ENCODE results near the gene MTARC2.
"Not testable (repeated sequence)": the region's sequence is repeated elsewhere in the genome, so short reads cannot be mapped to it uniquely, and the experiment has no call there.

Gene MTARC2

DNA sequence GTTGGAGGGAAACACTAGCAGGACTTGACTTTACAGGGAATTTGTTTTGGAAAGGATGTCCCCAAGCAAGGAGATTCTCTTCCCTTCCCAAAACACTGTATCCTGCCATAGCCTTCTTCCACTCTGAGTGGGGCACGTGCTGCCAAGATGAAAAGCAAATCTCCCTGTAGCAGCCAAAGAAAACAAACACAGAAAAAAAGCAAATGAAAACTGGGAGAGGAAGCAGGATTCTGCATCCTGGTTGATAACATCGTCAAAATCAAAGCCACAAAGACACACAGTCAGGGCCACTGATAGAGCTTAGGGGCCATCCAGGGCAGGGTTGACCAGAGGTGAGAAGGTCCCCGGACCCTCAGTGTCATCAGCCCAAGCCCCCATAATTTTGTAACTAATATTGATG is 16.0 kb upstream of the MTARC2 start:
- Histone ChIP-seq H3K36me3 (ENCODE audit: control insufficient read depth, insufficient read depth, low read length) (no peaks in the 10 kb centered on the region), H3K27me3 (ENCODE audit: control insufficient read depth, insufficient read depth, low read length) (no peaks in the 10 kb centered on the region), H3K4me1 (ENCODE audit: control insufficient read depth, insufficient read depth, low read length) (no peaks in the 10 kb centered on the region), H3K4me3 (ENCODE audit: low read length) (no peak overlapping the region), H3K27ac (ENCODE audit: low read length) (no peak overlapping the region), H3K9me3 (ENCODE audit: control insufficient read depth, insufficient read depth, low read length) (no peaks in the 10 kb centered on the region)
- DNase-seq (ENCODE audit: low read depth, low spot score), result no peak
- WGBS (ENCODE audit: insufficient coverage, insufficient read length), result no CpG with 5 or more reads among the region's 3 CpGs

DNA sequence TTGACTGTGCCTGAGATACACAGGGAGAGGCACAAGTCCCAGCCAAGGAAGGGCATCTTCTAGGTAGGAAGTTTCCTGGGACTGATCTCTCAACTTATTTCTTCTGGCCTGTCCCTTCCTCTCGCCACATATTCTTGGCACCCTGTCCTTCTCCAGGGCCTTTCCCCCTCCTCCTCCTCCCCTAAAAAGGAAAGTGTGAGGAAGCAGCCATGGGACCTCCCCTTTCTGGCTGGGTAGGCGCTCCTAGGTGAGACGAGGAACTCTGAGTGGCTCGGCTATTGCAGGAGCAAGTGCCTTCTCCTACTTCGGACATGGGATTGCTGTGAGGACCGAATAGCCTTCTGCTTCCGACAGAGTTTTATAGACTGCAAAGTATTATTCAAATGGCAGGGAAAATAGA is 15.5 kb upstream of the MTARC2 start:
- Histone ChIP-seq H3K36me3 (ENCODE audit: control insufficient read depth, insufficient read depth, low read length) (no peaks in the 10 kb centered on the region), H3K27ac (ENCODE audit: low read length) (no peak overlapping the region), H3K4me1 (ENCODE audit: control insufficient read depth, insufficient read depth, low read length) (no peaks in the 10 kb centered on the region), H3K27me3 (ENCODE audit: control insufficient read depth, insufficient read depth, low read length) (no peaks in the 10 kb centered on the region), H3K4me3 (ENCODE audit: low read length) (no peak overlapping the region), H3K9me3 (ENCODE audit: control insufficient read depth, insufficient read depth, low read length) (no peaks in the 10 kb centered on the region)
- no CpG with 5 or more reads among the region's 7 CpGs for WGBS (ENCODE audit: insufficient coverage, insufficient read length)
- DNase-seq (ENCODE audit: low read depth, low spot score), result no peak

DNA sequence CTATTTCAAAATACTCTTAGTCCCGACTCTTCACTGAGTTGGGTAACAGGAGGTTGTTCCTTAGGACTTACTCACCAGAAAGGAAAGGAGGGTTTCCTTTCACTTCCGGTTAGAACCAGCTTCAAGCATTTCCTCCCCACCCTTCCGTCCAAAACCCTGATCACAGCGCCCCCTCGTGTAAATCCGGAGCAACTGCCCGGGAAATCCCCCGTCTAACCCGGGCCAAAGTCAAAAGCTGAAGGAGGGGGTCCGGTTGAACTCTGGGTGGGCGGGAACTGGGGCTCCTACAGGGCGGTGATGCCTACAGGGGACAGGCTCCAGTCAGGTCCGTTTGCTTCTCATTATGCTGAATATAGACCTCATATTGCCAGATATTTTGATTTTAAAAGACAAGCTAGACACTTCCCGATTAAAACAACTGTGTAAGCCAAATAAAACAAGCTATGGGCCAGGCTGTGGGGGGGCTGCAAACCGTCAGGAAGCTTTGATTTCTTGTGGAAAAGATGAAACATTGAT is 15.0 kb upstream of the MTARC2 start:
- no peaks in the 10 kb centered on the region for H3K27me3 ChIP-seq (ENCODE audit: control insufficient read depth, insufficient read depth, low read length)
- no CpG with 5 or more reads among the region's 15 CpGs for WGBS (ENCODE audit: insufficient coverage, insufficient read length)
- no peak overlapping the region for H3K27ac ChIP-seq (ENCODE audit: low read length)
- no peak for DNase-seq (ENCODE audit: low read depth, low spot score)
- no peak overlapping the region for H3K4me3 ChIP-seq (ENCODE audit: low read length)
- no peaks in the 10 kb centered on the region for H3K9me3 ChIP-seq (ENCODE audit: control insufficient read depth, insufficient read depth, low read length)
- H3K36me3 ChIP-seq (ENCODE audit: control insufficient read depth, insufficient read depth, low read length), result no peaks in the 10 kb centered on the region
- no peaks in the 10 kb centered on the region for H3K4me1 ChIP-seq (ENCODE audit: control insufficient read depth, insufficient read depth, low read length)

DNA sequence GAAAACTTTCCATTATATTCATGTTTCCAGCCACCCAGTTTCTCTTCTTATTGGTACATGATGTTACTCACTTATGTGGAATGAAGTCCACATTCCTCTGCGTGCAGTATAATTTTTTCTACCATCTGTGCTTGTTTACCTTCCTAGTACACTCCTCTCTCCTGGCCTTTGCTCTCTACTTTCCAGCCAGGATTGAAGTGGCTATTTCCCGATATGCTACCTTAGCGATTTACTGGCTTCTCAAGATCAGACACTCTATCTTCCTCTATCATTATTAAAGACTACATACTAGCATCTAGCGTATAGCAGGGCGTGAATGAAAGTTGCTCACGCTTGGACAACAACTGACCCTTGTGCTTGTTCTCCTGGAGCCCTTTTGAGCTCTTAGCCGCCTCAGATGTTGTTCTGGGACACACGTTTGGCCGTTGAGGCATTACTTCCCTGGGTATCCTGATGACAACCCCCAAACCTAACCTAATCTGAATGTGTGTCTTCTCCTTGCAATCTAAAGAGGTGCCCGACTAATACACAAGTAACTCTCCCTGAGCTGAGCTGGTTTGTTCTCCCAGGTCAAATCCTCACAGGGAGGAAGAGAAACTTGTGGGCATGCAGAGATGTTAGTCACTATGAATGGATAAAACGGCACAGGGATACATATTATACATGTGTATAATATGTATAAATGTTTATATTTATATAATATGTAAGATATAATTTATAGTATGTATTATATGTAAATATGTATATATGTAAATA is 13.4 kb upstream of the MTARC2 start:
- H3K9me3 ChIP-seq (ENCODE audit: control insufficient read depth, insufficient read depth, low read length), result no peaks in the 10 kb centered on the region
- no peak overlapping the region for H3K27ac ChIP-seq (ENCODE audit: low read length)
- no peak for DNase-seq (ENCODE audit: low read depth, low spot score)
- WGBS (ENCODE audit: insufficient coverage, insufficient read length), result no CpG with 5 or more reads among the region's 11 CpGs
- H3K4me3 ChIP-seq (ENCODE audit: low read length), result no peak overlapping the region
- H3K4me1 ChIP-seq (ENCODE audit: control insufficient read depth, insufficient read depth, low read length), result no peaks in the 10 kb centered on the region
- no peaks in the 10 kb centered on the region for H3K27me3 ChIP-seq (ENCODE audit: control insufficient read depth, insufficient read depth, low read length)
- no peaks in the 10 kb centered on the region for H3K36me3 ChIP-seq (ENCODE audit: control insufficient read depth, insufficient read depth, low read length)

DNA sequence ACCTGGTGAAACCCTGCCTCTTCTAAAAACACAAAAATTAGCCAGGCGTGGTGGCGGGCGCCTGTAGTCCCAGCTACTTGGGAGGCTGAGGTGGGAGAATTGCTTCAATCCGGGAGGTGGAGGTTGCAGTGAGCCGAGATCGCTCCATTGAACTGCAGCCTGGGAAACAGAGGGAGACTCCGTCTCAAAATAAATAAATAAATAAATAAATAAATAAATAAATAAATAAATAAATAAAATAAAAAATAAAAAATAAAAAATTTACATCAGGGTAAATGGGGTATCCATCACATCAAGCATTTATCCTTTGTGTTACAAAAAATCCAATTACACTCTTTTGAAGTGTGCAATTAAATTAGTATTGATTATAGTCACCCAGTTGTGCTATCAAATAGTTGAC is 11.8 kb upstream of the MTARC2 start:
- H3K36me3 ChIP-seq (ENCODE audit: control insufficient read depth, insufficient read depth, low read length); H3K27ac ChIP-seq (ENCODE audit: low read length); DNase-seq (ENCODE audit: low read depth, low spot score); H3K4me3 ChIP-seq (ENCODE audit: low read length); H3K27me3 ChIP-seq (ENCODE audit: control insufficient read depth, insufficient read depth, low read length); H3K4me1 ChIP-seq (ENCODE audit: control insufficient read depth, insufficient read depth, low read length); H3K9me3 ChIP-seq (ENCODE audit: control insufficient read depth, insufficient read depth, low read length): not testable (repeated sequence)
- no CpG with 5 or more reads among the region's 7 CpGs for WGBS (ENCODE audit: insufficient coverage, insufficient read length)

DNA sequence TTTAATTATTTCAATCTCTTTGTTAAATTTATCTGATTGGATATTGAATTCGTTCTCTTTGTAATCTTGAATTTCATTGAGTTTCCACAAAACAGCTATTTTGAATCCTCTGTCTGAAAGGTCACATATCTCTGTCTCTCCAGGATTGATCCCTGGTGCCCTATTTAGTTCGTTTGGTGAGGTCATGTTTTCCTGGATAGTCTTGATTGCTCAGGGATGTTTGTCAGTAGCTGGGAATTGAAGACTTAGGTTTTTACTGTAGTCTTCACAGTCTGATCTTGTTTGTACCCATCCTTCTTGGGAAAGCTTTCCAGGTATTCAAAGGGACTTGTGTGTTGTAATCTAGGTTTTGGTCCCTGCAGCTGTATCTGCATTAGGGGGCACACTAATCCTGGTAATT is 6.8 kb upstream of the MTARC2 start:
- H3K27me3 ChIP-seq (ENCODE audit: control insufficient read depth, insufficient read depth, low read length), result no peaks in the 10 kb centered on the region
- H3K4me1 ChIP-seq (ENCODE audit: control insufficient read depth, insufficient read depth, low read length), result no peaks in the 10 kb centered on the region
- WGBS (ENCODE audit: insufficient coverage, insufficient read length), result no CpG with 5 or more reads among the region's 2 CpGs
- H3K27ac ChIP-seq (ENCODE audit: low read length), result no peak overlapping the region
- H3K9me3 ChIP-seq (ENCODE audit: control insufficient read depth, insufficient read depth, low read length), result no peaks in the 10 kb centered on the region
- no peak for DNase-seq (ENCODE audit: low read depth, low spot score)
- no peak overlapping the region for H3K4me3 ChIP-seq (ENCODE audit: low read length)
- no peaks in the 10 kb centered on the region for H3K36me3 ChIP-seq (ENCODE audit: control insufficient read depth, insufficient read depth, low read length)

DNA sequence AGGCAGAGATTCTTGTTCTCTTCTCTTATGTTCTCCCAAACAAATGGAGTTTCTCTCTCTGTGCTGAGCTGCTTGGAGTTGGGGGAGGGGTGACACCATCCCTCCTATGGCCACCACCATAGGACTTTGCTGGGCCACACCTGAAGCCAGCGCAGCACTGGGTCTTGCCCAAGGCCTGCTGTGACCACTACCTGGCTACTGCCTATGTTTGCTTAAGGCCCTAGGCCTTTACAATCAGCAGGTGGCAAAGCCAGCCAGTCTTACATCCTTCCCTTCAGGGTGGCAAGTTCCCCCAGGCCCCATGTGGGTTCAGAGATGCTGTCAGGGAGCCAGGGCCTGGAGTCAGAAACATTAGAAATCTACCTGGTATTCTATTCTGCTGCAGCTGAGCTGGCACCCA is 6.3 kb upstream of the MTARC2 start:
- WGBS (ENCODE audit: insufficient coverage, insufficient read length), result no CpG with 5 or more reads among the region's 1 CpG
- Histone ChIP-seq H3K4me1 (ENCODE audit: control insufficient read depth, insufficient read depth, low read length) (no peaks in the 10 kb centered on the region), H3K27ac (ENCODE audit: low read length) (no peak overlapping the region), H3K9me3 (ENCODE audit: control insufficient read depth, insufficient read depth, low read length) (no peaks in the 10 kb centered on the region), H3K36me3 (ENCODE audit: control insufficient read depth, insufficient read depth, low read length) (no peaks in the 10 kb centered on the region), H3K4me3 (ENCODE audit: low read length) (no peak overlapping the region), H3K27me3 (ENCODE audit: control insufficient read depth, insufficient read depth, low read length) (no peaks in the 10 kb centered on the region; the same call in 1 of the 2 replicates)
- no peak for DNase-seq (ENCODE audit: low read depth, low spot score)

DNA sequence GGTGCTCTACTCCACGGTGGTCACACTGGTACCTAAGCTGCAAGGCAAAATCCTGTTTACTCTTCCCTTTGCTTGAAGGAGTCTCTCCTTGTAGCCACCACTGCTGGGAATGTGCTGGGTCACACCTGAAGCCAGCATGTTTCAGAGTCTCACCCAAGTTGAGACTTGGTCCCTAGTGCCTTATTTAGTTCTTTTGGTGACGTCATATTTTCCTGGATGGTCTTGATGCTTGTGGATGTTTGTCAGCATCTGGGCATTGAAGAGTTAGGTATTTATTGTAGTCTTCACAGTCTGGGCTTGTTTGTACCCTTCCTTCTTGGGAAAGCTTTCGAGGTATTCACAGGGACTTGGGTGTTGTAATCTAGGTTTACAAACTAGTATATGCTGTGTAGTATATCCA is 5.6 kb upstream of the MTARC2 start:
- no peak for DNase-seq (ENCODE audit: low read depth, low spot score)
- H3K36me3 ChIP-seq (ENCODE audit: control insufficient read depth, insufficient read depth, low read length), result no peaks in the 10 kb centered on the region
- no peak overlapping the region for H3K4me3 ChIP-seq (ENCODE audit: low read length)
- no peak overlapping the region for H3K27ac ChIP-seq (ENCODE audit: low read length)
- no peaks in the 10 kb centered on the region; the same call in 1 of the 2 replicates for H3K27me3 ChIP-seq (ENCODE audit: control insufficient read depth, insufficient read depth, low read length)
- no peaks in the 10 kb centered on the region for H3K4me1 ChIP-seq (ENCODE audit: control insufficient read depth, insufficient read depth, low read length)
- no peaks in the 10 kb centered on the region for H3K9me3 ChIP-seq (ENCODE audit: control insufficient read depth, insufficient read depth, low read length)
- no CpG with 5 or more reads among the region's 3 CpGs for WGBS (ENCODE audit: insufficient coverage, insufficient read length)

DNA sequence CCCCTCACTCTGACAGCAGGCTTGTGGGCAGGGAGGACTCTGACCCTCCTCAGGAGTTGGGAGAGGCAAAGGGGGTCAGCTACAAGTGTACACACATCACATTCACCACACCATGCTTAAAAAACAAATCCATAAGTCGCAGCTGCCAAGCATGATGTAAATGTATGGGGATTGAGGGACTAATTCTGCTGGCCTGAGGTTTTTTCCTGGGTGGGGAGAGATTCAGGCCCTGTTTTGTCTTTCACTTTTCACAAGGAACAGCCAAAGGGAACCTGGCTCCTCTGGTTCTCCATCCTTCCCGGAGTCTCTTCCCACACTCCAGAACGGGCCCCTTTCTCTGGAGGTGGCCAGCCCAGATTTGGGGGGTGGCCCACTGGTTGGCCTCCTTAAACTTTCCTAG is 1.3 kb upstream of the MTARC2 start:
- no peaks in the 10 kb centered on the region for H3K9me3 ChIP-seq (ENCODE audit: control insufficient read depth, insufficient read depth, low read length)
- WGBS (ENCODE audit: insufficient coverage, insufficient read length), result no CpG with 5 or more reads among the region's 3 CpGs

DNA sequence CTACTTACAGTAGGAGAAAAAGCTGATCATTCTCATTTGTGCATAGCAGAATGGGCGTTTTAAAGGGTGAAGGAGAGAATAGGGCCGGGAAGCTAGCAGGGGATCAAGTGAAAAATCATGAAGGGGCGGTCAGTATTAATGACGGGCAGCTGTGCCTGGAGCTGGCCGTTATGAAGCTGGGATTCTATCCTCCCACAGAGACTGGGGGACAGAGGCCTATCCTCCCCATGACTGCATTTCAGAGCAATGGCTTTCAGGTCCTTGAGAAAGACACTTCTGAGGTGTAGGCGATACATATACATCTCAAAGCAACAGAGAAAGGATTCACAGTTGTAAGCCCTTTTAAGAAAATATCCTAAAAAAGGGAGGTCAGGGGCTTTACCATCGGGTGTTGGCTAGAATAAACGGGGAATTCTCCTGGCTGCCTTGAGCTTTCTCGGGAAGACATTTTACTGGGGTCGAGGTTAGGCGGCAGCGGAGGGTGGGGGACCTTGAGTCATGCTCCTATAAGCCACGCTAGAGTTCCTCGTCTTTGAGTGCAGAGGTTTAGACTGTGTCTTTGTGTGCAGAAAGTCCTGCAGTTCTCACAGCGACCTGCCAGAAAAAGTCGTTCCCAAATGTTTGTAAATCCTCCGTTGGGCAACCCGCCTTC is 559 bp upstream of the MTARC2 start:
- Histone ChIP-seq H3K27ac (ENCODE audit: low read length) (no peak overlapping the region), H3K4me3 (ENCODE audit: low read length) (peak overlapping the region; percentile 52; the same call in 1 of the 2 replicates)
- WGBS (ENCODE audit: insufficient coverage, insufficient read length), result no CpG with 5 or more reads among the region's 18 CpGs

More for the DNA sequence above, 1.3 kb upstream of the MTARC2 start:
- Histone ChIP-seq H3K27ac (ENCODE audit: low read length) (no peak overlapping the region), H3K4me3 (ENCODE audit: low read length) (no peak overlapping the region), H3K27me3 (ENCODE audit: control insufficient read depth, insufficient read depth, low read length) (no peaks in the 10 kb centered on the region; the same call in 1 of the 2 replicates), H3K36me3 (ENCODE audit: control insufficient read depth, insufficient read depth, low read length) (no peaks in the 10 kb centered on the region), H3K4me1 (ENCODE audit: control insufficient read depth, insufficient read depth, low read length) (no peaks in the 10 kb centered on the region; the same call in 1 of the 2 replicates)
- DNase-seq (ENCODE audit: low read depth, low spot score), result no peak

More for the DNA sequence above, 559 bp upstream of the MTARC2 start:
- Histone ChIP-seq H3K4me1 (ENCODE audit: control insufficient read depth, insufficient read depth, low read length) (no peaks in the 10 kb centered on the region; the same call in 1 of the 2 replicates), H3K9me3 (ENCODE audit: control insufficient read depth, insufficient read depth, low read length) (no peaks in the 10 kb centered on the region), H3K27me3 (ENCODE audit: control insufficient read depth, insufficient read depth, low read length) (no peaks in the 10 kb centered on the region; the same call in 1 of the 2 replicates), H3K36me3 (ENCODE audit: control insufficient read depth, insufficient read depth, low read length) (no peaks in the 10 kb centered on the region)
- peak; percentile 4 for DNase-seq (ENCODE audit: low read depth, low spot score)

All from iPS DF 6.9 (cell line).